IPS-18c (cell line): ENCODE data around the gene ZNF138.

Experiments
- H3K4me3 ChIP-seq: 2 replicates; pipeline ENCODE4 v1.7.0; 2013; ENCODE audit warnings: low read depth, mild to moderate bottlenecking, low read length, moderate library complexity; ENCODE audit not compliant: insufficient read depth
- H3K9me3 ChIP-seq: one replicate; pipeline ENCODE4 v1.6.1; 2013; ENCODE audit warnings: mild to moderate bottlenecking, low read length, moderate library complexity; ENCODE audit not compliant: control insufficient read depth, insufficient read depth

Gene ZNF138

GRCh38 chr7:64870656-64871055 is 76.4 kb downstream of the ZNF138 start:
- H3K4me3 ChIP-seq = no peak overlapping the region
- H3K9me3 ChIP-seq = peaks cover 2% of the 10 kb centered on the region

GRCh38 chr7:64871761-64872160 is 77.5 kb downstream of the ZNF138 start:
- H3K4me3 ChIP-seq = no peak overlapping the region

GRCh38 chr7:64872351-64873154 is 78.3 kb downstream of the ZNF138 start:
- Histone ChIP-seq H3K4me3 (no peak overlapping the region), H3K9me3 (peaks cover 2% of the 10 kb centered on the region)

More at GRCh38 chr7:64871761-64872160, 77.5 kb downstream of the ZNF138 start:
- H3K9me3 ChIP-seq = peaks cover 2% of the 10 kb centered on the region

GRCh38 chr7:64873155-64873500 is 78.9 kb downstream of the ZNF138 start:
- Histone ChIP-seq H3K4me3 (no peak overlapping the region), H3K9me3 (peaks cover 2% of the 10 kb centered on the region)

GRCh38 chr7:64873517-64873916 is 79.3 kb downstream of the ZNF138 start:
- H3K4me3 ChIP-seq = no peak overlapping the region
- peaks cover 2% of the 10 kb centered on the region for H3K9me3 ChIP-seq

GRCh38 chr7:64874114-64874513 is 79.9 kb downstream of the ZNF138 start:
- Histone ChIP-seq H3K9me3 (peaks cover 2% of the 10 kb centered on the region), H3K4me3 (no peak overlapping the region)

- Histone ChIP-seq H3K9me3 (peaks cover 2% of the 10 kb centered on the region), H3K4me3 (no peak overlapping the region)
These were observed 80.5 kb downstream of the ZNF138 start for GRCh38 chr7:64874562-64875250.

- peaks cover 2% of the 10 kb centered on the region for H3K9me3 ChIP-seq
- H3K4me3 ChIP-seq = no peak overlapping the region
These were observed 81.0 kb downstream of the ZNF138 start for GRCh38 chr7:64875258-64875657.

- H3K9me3 ChIP-seq = peaks cover 2% of the 10 kb centered on the region
- no peak overlapping the region for H3K4me3 ChIP-seq
These were observed 81.6 kb downstream of the ZNF138 start for GRCh38 chr7:64875658-64876406.

GRCh38 chr7:64876792-64877713 is 82.8 kb downstream of the ZNF138 start:
- Histone ChIP-seq H3K9me3 (peaks cover 2% of the 10 kb centered on the region), H3K4me3 (peak overlapping the region; percentile 44)

- Histone ChIP-seq H3K9me3 (no peaks in the 10 kb centered on the region), H3K4me3 (peak overlapping the region; percentile 44; the same call in 1 of the 2 replicates)
These were observed 83.7 kb downstream of the ZNF138 start for GRCh38 chr7:64877714-64878610.

GRCh38 chr7:64878684-64879083 is 84.5 kb downstream of the ZNF138 start:
- no peak overlapping the region for H3K4me3 ChIP-seq
- no peaks in the 10 kb centered on the region for H3K9me3 ChIP-seq

GRCh38 chr7:64879086-64879730 is 85.0 kb downstream of the ZNF138 start:
- no peak overlapping the region for H3K4me3 ChIP-seq
- H3K9me3 ChIP-seq = no peaks in the 10 kb centered on the region

GRCh38 chr7:64879800-64880199 is 85.6 kb downstream of the ZNF138 start:
- Histone ChIP-seq H3K9me3 (no peaks in the 10 kb centered on the region), H3K4me3 (no peak overlapping the region)

- no peak overlapping the region for H3K4me3 ChIP-seq
- H3K9me3 ChIP-seq = no peaks in the 10 kb centered on the region
These were observed 86.4 kb downstream of the ZNF138 start for GRCh38 chr7:64880322-64881297.
